Fibroblast of skin of right quadriceps (primary cell): ENCODE measurements around the gene DNAH11.
"Not testable (repeated sequence)": the region's sequence is repeated elsewhere in the genome, so short reads cannot be mapped to it uniquely, and the experiment has no call there.

Source experiments
- DNase-seq: peaks from one replicate; pipeline ENCODE4 v3.0.0-alpha.2; 2013

The DNAH11 gene

GRCh38 chr7:21624320-21624719 is 81.5 kb downstream of the DNAH11 start:
- DNase-seq: no peak

- no peak for DNase-seq
Observed at GRCh38 chr7:21636694-21637093, 93.9 kb downstream of the DNAH11 start.

- no peak for DNase-seq
Observed at GRCh38 chr7:21639206-21639868, 96.5 kb downstream of the DNAH11 start.

GRCh38 chr7:21640105-21640504 is 97.3 kb downstream of the DNAH11 start:
- DNase-seq: no peak

- DNase-seq: no peak
Observed at GRCh38 chr7:21641546-21641945, 98.7 kb downstream of the DNAH11 start.

- no peak for DNase-seq
Observed at GRCh38 chr7:21642422-21642821, 99.6 kb downstream of the DNAH11 start.

DNA sequence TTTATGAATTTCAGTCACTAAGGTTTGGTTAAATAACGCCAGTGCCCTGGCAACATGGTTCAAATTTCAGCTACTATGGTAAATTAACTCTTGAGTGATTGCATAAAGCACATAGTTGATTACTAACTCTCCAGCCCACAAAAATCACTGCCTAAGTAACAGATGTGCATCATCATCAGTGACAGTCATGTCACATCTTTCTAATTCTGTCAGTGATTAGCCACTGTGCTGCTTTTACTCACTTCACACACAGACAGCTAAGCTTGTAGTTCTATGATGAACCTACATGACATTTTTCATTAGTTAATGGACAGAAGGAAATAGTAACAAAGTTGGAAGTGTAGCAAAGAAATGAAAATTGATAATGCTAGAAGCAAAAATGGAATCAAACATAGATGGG is 108.9 kb downstream of the DNAH11 start:
- no peak for DNase-seq

- no peak for DNase-seq
Observed at GRCh38 chr7:21653623-21654022, 110.8 kb downstream of the DNAH11 start.

DNA sequence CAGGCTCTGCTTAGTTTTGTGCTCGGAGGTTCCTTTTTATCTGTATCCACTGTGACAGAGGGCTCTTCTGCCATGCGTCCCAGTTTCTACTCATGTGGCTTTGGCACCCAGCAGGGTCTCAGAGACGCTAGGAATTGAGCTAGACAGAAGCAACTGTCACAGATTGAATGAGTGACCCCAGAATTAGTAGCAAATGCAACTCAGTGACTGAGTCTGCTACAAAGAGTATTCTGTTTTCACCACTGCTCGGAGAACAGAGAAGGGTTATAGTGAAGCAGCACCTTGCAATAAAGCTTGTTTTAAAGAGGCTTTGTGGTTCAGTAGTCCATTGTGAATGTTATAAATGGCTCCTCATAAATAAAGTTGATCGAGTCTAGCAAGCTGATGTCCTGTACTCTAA is 113.2 kb downstream of the DNAH11 start:
- no peak for DNase-seq

- no peak for DNase-seq
Observed at GRCh38 chr7:21656796-21657195, 114.0 kb downstream of the DNAH11 start.

DNA sequence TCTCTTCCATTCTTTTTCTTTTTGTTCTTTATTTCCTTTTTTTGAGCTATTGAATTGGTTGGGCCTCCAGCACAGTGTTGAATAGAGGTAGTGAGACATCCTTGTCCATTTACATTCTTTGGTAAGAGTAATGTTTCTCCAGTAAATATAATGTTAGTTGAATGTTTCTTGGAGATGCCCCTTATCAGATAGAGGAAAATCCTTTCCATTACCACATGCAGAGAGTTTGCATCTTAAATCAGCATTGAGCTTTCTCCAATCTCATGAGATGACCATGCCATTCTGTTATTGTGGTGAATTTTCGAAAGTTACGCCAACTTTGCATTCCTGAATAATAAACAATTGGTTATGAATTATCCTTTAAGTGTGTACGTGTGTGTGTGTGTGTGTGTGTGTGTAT is 127.7 kb downstream of the DNAH11 start:
- DNase-seq: no peak

DNA sequence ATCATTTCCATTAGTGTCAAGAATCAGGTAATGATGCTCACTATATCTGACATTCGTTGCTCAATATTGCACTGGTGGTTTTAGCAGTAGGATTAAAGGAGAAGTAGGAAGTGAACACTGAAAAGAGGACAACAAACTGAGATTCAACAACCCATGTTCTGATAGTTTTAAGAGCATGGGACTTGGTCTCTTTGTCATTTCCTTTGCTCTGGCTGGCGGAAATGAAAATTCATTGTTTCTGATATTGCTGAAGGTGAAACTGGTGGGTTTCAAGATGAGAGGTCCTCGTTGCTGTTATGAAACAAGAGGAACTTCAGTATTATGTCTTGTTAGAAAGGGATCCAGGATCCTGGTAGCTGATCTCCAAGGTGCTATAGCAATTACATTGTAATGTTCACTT is 129.0 kb downstream of the DNAH11 start:
- no peak for DNase-seq

DNA sequence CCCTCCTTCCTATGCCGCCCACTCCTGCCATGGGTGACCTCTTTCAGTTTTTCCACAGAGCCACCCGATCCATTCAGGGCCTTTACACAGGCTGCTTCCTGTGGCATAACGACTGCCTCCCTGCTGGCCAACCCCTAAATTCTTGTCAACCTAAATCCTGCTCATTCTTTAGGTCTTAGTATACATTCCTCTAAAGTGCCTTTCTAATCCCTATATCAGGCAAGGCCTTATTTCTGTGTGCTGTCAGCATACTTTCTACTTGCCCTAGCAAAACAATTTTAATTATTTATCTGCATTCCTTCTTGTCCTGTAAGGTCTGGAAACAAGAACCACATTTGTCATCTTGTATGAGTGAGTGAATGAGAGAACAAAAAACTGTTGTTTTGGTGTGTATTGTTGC is 132.4 kb downstream of the DNAH11 start:
- no peak for DNase-seq

GRCh38 chr7:21690705-21691104 is 147.9 kb downstream of the DNAH11 start:
- no peak for DNase-seq

- not testable (repeated sequence) for DNase-seq
Observed at GRCh38 chr7:21691146-21691545, 148.3 kb downstream of the DNAH11 start.

GRCh38 chr7:21700587-21700986 is 157.7 kb downstream of the DNAH11 start:
- not testable (repeated sequence) for DNase-seq

GRCh38 chr7:21702303-21702702 is 159.5 kb downstream of the DNAH11 start:
- DNase-seq: no peak

GRCh38 chr7:21704359-21704758 is 161.5 kb downstream of the DNAH11 start:
- DNase-seq: no peak

GRCh38 chr7:21706131-21706530 is 163.3 kb downstream of the DNAH11 start:
- no peak for DNase-seq

DNA sequence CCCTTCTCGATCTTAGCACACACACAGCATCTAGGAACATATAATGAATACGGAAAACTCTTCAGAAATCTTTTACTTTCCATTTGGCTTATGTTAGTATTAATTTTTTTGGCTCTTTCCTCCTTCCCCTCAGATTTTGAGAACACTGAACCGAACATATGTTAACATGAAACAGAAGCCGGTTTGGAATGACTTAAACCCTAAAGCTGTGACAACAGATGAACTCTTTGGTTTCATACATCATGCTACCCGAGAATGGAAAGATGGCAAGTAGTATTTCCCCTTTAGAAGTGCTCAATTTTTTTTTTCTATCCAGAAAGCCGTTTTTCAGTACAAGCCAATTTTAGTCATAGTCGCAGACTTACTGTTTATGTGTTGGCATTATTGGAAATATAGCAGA is 164.7 kb downstream of the DNAH11 start:
- DNase-seq: no peak

DNA sequence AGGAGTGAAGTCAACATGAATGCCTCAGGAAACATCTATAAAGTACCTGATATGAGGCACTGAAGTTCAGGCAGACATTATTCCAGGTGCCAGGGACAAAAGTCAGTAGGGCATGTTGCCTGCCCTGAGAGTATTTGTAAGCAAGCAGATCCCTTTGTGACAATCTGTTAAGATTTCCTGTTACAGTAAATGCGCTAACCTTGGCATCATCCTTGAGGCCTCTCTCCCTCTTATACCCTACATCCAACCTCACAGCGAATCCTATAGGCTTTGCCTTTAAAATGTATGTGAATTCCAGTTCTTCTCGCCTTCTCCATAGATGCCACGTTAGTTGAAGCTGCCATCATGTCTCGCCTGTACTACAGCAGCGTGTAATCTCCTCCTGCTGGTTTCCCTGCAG is 165.3 kb downstream of the DNAH11 start:
- DNase-seq: no peak

DNA sequence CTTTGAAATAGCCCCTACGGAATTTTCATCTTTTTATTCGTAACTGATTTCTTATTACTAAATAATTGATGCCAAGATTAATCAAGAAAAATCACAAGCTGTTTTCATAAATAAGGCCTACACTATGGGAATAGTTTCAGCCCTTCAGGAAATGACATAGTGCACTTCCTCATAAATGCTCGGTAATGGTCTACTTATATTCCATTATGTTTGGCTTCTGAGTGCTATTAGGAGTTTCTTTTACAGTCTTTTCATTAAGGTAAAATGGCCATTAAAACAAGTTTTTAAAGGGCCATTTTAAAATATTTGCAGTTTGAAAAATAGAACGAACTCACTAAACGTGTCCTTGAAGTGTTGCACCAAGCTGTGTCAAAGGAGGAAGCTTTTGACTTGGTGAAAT is 174.5 kb downstream of the DNAH11 start:
- DNase-seq: no peak

GRCh38 chr7:21718391-21718790 is 175.6 kb downstream of the DNAH11 start:
- no peak for DNase-seq

GRCh38 chr7:21719846-21720245 is 177.0 kb downstream of the DNAH11 start:
- no peak for DNase-seq

DNA sequence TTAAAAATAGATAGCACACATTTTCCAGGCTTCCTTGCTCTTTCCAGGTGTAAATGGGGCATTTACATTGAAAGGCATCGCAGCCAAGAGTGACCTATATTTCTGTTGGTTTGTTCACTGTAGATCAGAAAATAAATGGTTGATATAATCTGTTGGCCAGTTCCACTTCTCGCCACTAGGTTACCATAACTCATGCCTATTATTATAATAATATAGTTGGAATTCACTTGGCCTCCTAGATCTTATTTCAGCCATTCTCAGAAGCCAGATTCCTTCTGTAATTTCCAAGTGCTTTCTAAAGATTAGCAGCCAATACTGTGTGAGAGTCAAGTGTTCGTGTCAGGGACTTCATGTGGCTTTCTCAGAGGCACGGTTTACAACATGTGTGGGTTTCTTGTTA is 179.5 kb downstream of the DNAH11 start:
- DNase-seq: no peak

- DNase-seq: no peak
Observed at GRCh38 chr7:21724562-21724961, 181.7 kb downstream of the DNAH11 start.
